ENCODE data around the gene CILP.
"Not testable (repeated sequence)": the region's sequence is repeated elsewhere in the genome, so short reads cannot be mapped to it uniquely, and the experiment has no call there.

Gene CILP

DNA sequence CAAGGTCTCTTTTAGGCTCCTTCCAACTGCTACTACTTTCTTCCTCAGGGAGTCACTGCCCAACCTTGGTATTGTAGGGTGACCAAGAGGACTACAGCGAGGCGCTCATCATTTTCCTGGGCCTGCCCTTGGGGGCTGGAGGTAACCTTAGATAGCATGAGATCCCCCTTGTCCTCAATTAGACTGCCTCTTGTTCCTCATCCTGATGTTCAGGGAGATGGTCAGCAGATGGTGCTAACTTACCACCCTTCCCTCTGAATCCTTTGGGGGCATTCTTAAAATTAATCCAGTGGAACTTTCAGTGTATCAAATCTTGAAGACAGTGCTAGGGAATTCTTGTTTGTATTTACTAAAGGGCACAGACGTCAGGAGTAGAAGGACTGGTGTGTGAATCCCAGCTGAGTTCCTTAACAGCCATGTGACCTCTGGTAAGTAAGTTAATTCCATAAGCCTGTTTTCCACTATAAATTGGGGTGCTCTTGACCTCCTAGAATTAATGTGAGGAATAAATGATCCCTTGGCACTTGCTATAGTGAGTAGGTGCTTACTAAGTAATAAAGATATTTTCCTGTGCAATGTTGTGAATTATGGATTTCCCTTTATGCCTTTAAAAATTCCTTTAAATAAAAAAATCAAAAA, 22.1 kb downstream of the CILP start:
- peak; percentile 40 for DNase-seq

GRCh38 chr15:65188472-65188871, 22.8 kb downstream of the CILP start:
- DNase-seq: not testable (repeated sequence)

- DNase-seq: peak; percentile 94
Observed at GRCh38 chr15:65184868-65185717, 26.2 kb downstream of the CILP start, which contains the start of gene CLPX. CLPX (minus strand) TSS chr15:65185342; CDS start chr15:65185153, 189 bp downstream.

GRCh38 chr15:65184305-65184867, 26.9 kb downstream of the CILP start:
- DNase-seq: peak; percentile 59

- no peak for DNase-seq
Observed at GRCh38 chr15:65183865-65184159, 27.5 kb downstream of the CILP start.

DNA sequence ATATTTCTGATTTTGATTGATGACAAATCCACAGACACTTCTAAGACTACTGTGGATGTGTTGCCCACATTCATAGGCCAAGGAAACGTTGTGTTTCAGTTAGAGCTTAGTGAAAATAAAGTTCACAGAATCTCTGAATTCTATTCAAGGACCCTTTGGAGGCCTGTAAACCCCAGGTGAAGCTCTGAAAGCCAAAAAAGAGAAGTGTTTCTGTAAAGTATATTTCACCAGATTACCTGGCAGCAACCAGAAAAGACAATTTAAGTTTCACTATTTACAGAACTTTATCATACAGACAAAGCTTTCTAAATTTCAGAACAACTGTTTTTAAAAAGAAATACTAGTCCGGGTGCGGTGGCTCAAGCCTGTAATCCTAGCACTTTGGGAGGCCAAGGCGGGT, 28.7 kb downstream of the CILP start:
- DNase-seq: no peak

- not testable (repeated sequence) for DNase-seq
Observed at GRCh38 chr15:65181582-65182353, 29.5 kb downstream of the CILP start.

DNA sequence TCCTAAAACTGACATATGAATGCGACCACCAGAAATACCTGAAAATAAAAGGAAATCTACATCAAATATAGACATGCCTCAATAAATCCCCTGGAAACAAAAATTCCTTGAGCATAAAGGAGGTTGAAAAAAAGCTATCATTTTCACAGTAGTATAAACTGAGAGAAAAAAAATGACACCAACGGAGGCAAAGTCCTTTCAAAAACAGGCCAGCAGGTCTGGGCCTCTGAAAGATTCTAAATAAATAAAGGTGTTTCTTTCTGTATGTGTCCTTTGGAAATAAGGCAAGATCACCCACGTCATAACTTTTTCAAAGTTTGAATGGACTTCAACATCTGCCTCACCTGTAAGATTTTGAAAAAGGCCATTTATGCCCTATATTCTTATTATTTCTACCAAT, 31.1 kb downstream of the CILP start:
- no peak for DNase-seq

GRCh38 chr15:65177901-65178300, 33.4 kb downstream of the CILP start:
- no peak for DNase-seq

GRCh38 chr15:65176056-65176455, 35.2 kb downstream of the CILP start:
- DNase-seq: no peak

- DNase-seq: no peak
Observed at GRCh38 chr15:65175511-65175910, 35.8 kb downstream of the CILP start.

DNA sequence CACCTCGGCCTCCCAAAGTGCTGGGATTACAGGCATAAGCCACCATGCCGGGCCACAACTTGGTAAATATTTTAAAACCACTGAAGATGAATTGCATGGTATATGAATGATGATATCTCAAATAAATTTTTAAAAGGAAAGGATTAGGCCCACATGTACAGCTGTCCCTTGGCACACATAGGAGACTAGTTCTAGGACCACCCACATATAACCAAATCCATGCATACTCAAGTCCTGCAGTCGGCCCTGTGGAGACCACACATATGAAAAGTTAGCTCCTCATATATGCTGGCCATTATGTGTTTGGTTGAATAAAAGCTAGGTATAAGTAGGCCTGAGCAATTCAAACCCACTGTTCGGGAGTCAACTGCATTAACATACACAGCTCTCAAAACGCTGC, 36.8 kb downstream of the CILP start:
- no peak for DNase-seq

DNA sequence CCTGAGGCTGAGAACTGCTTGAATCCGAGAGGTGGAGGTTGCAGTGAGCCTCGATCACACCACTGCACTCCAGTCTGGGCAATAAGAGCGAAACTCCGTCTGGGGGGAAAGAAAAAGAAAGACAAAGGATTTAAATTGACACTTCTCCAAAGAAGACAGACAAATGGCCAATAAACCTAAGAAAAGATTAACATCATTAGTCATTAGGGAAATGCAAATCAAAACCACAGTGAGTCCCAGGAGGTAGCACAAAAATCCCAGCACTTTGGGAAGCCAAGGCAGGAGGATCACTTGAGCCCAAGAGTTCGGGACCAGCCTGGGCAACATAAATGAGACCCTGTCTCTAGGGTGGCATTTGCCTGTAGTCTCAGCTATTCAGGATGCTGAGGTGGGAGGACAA, 38.7 kb downstream of the CILP start:
- no peak for DNase-seq

DNA sequence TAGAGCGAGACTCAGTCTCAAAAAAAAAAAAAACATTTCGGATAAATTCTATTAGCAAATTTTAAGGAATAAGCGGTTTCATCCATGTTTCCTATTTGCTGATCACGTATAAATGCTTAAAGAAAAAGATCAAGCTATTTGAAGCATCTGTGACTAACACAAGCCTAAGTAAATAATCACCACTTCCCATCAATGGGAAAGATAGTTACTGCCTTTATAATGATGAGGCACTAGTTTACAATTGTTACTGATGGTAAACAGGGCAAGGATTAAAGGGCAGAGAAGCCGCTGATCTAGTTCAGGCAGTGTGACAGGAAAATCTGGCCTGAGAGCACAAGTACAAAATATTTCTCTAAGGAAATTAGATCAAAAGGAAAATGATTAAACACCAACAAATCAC, 39.8 kb downstream of the CILP start:
- no peak for DNase-seq

DNA sequence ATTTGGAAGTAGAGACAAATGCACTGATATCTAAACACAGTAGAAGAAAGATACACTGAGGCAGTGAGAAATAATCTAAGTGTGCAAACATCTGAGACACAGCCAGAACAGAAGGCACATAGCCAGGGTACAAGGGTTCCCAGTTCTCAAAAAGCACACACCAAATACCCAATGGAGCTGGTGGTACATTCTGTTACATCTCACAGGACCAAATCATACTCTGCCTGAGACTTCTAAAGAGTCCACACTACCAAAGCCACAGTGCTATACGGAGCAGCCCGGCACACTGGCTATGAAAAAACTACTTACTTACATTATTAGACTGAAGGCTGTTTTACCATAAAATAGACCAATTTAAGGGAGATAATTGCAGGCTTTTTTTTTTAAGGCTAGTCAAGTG, 45.4 kb downstream of the CILP start:
- DNase-seq: no peak

DNA sequence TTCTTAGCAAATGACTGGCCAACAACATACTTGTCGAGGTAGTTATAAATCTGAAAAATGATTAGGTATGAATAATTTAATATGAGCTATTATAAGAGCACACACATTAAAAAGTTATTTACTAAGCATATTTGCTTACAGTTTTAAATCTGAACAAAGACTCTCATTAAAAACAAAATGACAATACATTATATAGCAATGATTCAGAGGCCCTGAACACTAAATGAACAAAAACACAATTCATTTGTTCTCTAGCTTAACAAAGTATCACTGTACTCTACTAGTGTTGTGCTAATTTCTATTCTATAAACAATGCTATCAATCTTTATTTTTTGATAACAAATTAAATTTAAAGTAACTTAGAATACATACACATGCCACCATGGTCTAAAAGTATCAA, 47.1 kb downstream of the CILP start:
- no peak for DNase-seq

DNA sequence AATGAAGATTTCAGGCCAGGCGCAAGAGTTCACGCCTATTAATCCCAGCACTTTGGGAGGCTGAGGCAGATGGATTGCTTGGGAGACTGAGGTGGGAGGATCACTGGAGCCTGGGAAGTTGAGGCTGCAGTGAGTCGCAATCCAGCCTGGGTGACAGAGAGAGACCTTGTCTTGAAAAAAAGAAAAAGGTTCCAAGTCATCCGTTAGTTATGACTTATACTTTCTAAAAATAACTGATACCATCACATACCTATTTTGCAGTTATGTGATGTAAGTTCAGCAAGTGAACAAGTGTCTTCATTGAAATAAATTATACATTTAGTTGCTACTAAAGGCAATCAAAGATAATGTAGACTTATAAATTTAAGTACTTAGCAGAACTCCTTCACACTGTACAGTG, 48.2 kb downstream of the CILP start:
- no peak for DNase-seq

DNA sequence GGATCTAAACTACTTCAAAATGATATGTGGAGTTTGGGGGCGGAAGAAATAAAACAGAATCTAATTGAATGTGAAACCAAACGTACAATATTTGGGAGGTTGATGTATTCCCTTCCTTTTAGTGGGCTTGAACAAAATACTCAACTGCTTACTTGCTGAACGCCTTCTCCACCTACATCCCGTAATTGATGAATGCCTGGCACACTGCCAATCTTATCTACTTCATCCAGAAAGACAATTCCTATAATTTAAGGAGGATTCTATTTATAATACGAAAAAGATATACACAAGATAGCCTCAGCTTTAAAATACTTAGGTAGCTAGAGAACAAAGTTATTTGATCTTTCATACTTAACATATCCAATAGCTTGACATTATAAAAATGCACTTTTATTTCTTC, 54.6 kb downstream of the CILP start:
- DNase-seq: no peak

GRCh38 chr15:65154720-65155119, 56.6 kb downstream of the CILP start:
- no peak for DNase-seq

GRCh38 chr15:65147902-65148301, 63.4 kb downstream of the CILP start:
- no peak for DNase-seq

DNA sequence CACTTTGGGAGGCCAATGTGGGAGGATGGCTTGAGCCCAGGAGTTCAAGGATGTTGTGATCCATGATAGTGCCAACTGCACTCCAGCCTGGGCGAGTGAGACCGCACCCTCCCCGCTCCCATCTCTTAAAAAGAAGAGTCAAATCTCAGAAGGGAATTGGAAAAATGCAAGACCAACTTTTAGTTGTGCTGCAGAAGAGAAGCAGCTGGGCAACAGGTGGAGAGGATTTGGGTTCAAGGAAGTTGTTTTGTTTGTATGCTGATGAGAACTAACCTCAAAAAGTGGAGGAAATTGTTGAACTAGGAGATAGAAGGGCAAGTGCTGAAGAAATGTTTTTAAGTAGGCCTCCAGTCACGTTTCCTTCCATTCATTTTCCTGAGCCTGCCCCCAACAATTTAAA, 64.8 kb downstream of the CILP start:
- no peak for DNase-seq

All from activated CD4-positive, alpha-beta T cell treated with anti-CD3 and anti-CD28 coated beads, Interleukin-2, Interleukin-6, amounts not matched to agents 100 ng/mL and 50 ng/mL, durations not matched to agents 16 hours and 8 hours (primary cell).